SK-N-MC (cell line): Measurements from ENCODE around the gene HEATR5A.
A peak's percentile ranks its signal among the peaks of the same experiment; 100 is the strongest.

Experiments
- DNase-seq: peaks from one replicate; pipeline ENCODE4 v3.0.0-alpha.2; 2011; ENCODE audit warnings: low read depth, low spot score
- H3K27ac ChIP-seq: fragments of 200-600 bp; sonication (generic); 2 replicates; pipeline ENCODE4 v1.5.1; 2016; ENCODE audit warnings: mixed run types
- H3K36me3 ChIP-seq: fragments of 200-600 bp; sonication (generic); 2 replicates; pipeline ENCODE4 v1.6.1; 2017; ENCODE audit warnings: antibody characterized with exemption, low read length, mixed read lengths; ENCODE audit not compliant: insufficient read depth
- H3K4me3 ChIP-seq: fragments of 200-600 bp; sonication (generic); 2 replicates; pipeline ENCODE4 v1.5.1; 2016
- H3K9ac ChIP-seq: fragments of 200-600 bp; sonication (generic); 2 replicates; pipeline ENCODE4 v1.8.0; 2017; ENCODE audit warnings: mixed run types, mixed read lengths; ENCODE audit not compliant: insufficient read length
- H3K9me3 ChIP-seq: fragments of 200-600 bp; sonication (generic); 2 replicates; pipeline ENCODE4 v1.6.1; 2017; ENCODE audit warnings: low read depth, mild to moderate bottlenecking, antibody characterized with exemption, low read length, moderate library complexity, mixed read lengths
- EZH2 ChIP-seq: fragments of 200-600 bp; sonication (generic); IDR thresholded peaks from one replicate; pipeline ENCODE4 v1.6.1; 2017; ENCODE audit warnings: antibody characterized with exemption
- FOXP2 ChIP-seq: optimal IDR thresholded peaks from 2 replicates; pipeline ENCODE3; 2011; ENCODE audit warnings: mild to moderate bottlenecking, moderate library complexity; ENCODE audit not compliant: insufficient read depth; ENCODE audit errors: extremely low read length, control extremely low read depth
- POLR2AphosphoS5 ChIP-seq: IDR thresholded peaks from 2 replicates; pipeline ENCODE4 v1.6.1; 2012; ENCODE audit warnings: mild to moderate bottlenecking, low read depth, low read length, borderline replicate concordance

The HEATR5A gene

GRCh38 chr14:31400031-31400638 is 20.2 kb downstream of the HEATR5A start:
- TF ChIP-seq FOXP2 = no peak
- TF ChIP-seq EZH2 = no peak
- no peak for TF ChIP-seq POLR2AphosphoS5
- DNase-seq = no peak
- Histone ChIP-seq H3K27ac (peak overlapping the region; percentile 68), H3K9ac (no peak overlapping the region), H3K36me3 (no peaks in the 10 kb centered on the region), H3K9me3 (no peaks in the 10 kb centered on the region), H3K4me3 (no peak overlapping the region)

DNA sequence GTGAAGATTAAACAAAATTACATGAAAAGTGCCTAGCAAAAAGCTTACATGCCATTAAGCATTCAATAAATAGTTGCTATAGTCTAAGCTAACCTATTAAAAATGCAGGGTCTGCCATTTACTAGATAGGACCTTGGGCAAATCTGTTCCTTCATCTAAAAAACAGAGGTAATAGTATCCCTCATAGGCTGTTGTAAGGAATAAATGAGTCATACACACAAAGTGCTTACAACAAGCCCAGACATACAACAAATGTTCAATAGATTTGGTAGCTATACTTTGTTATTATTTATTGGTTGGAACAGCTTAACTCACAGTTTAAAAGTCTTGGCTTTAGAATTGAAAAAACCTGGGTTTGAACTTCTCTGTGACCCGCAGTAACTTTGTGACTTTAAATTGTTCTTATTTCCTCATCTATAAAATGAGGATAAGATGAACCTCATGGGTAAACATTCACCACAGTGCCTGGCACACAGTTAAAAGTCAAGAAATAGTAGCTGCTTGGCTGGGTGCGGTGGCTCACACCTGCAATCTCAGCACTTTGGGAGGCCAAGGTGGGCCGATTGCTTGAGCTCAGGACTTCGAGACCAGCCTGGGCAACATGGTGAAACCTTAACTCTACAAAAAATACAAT is 24.7 kb downstream of the HEATR5A start:
- no peak for DNase-seq
- no peaks in the 10 kb centered on the region for H3K9me3 ChIP-seq
- no peaks in the 10 kb centered on the region for H3K36me3 ChIP-seq
- no peak overlapping the region for H3K9ac ChIP-seq
- no peak overlapping the region for H3K27ac ChIP-seq
- H3K4me3 ChIP-seq = no peak overlapping the region
- TF ChIP-seq EZH2 (no peak), FOXP2 (no peak), POLR2AphosphoS5 (no peak)

DNA sequence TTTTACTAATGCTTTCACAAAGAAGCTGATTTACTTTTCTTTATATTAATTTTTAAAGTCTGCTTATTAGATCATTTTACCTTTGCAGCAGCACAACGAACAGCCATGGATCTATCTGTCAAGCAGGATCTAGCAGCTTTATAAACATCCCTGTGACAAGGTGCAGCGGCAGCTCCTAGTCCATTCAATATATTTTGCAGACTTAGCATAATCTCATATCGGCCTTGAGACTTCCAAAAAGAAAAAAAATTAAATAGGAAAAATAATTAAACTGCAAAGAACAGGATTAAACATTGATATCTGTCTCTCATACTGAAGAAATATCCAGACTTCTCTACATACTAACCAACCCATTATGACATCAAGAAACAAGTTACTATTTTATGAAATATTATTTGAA is 25.2 kb downstream of the HEATR5A start:
- TF ChIP-seq FOXP2 (no peak), EZH2 (no peak), POLR2AphosphoS5 (no peak)
- Histone ChIP-seq H3K4me3 (no peak overlapping the region), H3K9me3 (no peaks in the 10 kb centered on the region), H3K36me3 (no peaks in the 10 kb centered on the region), H3K9ac (no peak overlapping the region), H3K27ac (no peak overlapping the region)
- DNase-seq = no peak

GRCh38 chr14:31391977-31392503 is 28.3 kb downstream of the HEATR5A start:
- no peak for DNase-seq
- Histone ChIP-seq H3K36me3 (no peaks in the 10 kb centered on the region), H3K4me3 (no peak overlapping the region), H3K9ac (no peak overlapping the region), H3K9me3 (no peaks in the 10 kb centered on the region), H3K27ac (no peak overlapping the region)
- TF ChIP-seq POLR2AphosphoS5 (no peak), EZH2 (no peak), FOXP2 (no peak)

GRCh38 chr14:31391473-31391872 is 28.9 kb downstream of the HEATR5A start:
- H3K9ac ChIP-seq = no peak overlapping the region
- no peak for DNase-seq
- no peaks in the 10 kb centered on the region for H3K9me3 ChIP-seq
- H3K36me3 ChIP-seq = no peaks in the 10 kb centered on the region
- H3K27ac ChIP-seq = no peak overlapping the region
- TF ChIP-seq FOXP2 = no peak
- no peak for TF ChIP-seq EZH2
- no peak for TF ChIP-seq POLR2AphosphoS5
- no peak overlapping the region for H3K4me3 ChIP-seq

DNA sequence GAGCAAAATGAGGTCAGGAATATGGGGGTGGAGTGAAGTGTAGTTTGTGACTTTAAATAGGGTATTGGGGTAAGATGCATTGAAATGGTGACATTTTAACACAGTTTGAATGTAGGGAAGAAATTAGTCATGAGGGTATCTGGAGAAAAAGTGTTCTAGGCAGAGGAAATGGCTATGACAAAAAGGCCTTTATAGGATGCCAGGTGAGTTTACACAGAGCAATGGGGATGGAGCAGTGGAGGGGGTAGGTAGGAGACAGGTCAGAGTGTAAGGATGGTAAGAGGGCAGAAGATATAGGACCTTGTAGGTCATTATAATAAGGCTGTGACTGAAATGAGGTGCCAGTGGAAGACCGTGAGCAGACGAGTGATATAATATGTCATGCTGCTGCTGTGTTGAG is 30.4 kb downstream of the HEATR5A start:
- no peaks in the 10 kb centered on the region for H3K36me3 ChIP-seq
- no peak for DNase-seq
- no peak overlapping the region for H3K27ac ChIP-seq
- no peak overlapping the region for H3K4me3 ChIP-seq
- no peak overlapping the region for H3K9ac ChIP-seq
- no peak for TF ChIP-seq EZH2
- TF ChIP-seq FOXP2 = no peak
- TF ChIP-seq POLR2AphosphoS5 = no peak
- H3K9me3 ChIP-seq = no peaks in the 10 kb centered on the region

DNA sequence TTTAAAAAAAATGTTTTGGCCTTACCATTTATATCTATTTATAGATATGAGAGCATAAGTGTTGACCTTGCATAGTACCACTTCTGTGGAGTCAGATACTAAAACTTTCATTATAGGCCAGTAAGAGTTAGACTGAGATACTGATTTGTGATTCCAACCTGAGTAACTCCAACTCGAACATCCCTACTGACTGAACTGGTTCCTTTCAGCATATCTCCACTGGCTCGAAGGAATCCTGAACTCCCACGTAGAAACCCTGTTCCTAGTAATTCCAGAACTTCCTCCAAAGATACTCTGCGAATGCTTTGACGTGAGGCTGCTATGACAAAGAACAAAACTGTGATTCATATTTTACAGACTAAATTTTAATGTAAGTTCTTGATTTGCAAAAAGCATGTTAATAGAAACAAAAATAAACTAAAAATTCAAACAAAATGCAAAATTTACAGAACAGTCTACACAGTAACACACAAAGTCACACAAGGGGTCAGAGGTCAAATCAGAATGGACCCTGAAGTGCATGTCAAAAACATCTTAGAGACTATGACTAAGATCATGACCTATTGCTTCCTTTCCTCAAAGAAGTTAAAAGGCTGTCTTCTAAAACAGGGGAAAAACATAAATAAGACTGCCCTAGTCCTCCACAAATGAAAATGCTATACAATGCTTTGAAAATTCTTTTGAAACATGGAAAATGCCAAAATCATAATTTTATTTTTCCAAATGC is 31.5 kb downstream of the HEATR5A start:
- no peak overlapping the region for H3K9ac ChIP-seq

GRCh38 chr14:31387091-31387490 is 33.3 kb downstream of the HEATR5A start:
- DNase-seq = no peak
- no peaks in the 10 kb centered on the region for H3K9me3 ChIP-seq
- TF ChIP-seq EZH2 = no peak
- TF ChIP-seq FOXP2 = no peak
- no peak for TF ChIP-seq POLR2AphosphoS5
- no peaks in the 10 kb centered on the region for H3K36me3 ChIP-seq
- H3K4me3 ChIP-seq = no peak overlapping the region
- no peak overlapping the region for H3K27ac ChIP-seq
- H3K9ac ChIP-seq = no peak overlapping the region

More for the DNA sequence above, 31.5 kb downstream of the HEATR5A start:
- Histone ChIP-seq H3K4me3 (no peak overlapping the region), H3K9me3 (no peaks in the 10 kb centered on the region), H3K27ac (no peak overlapping the region), H3K36me3 (no peaks in the 10 kb centered on the region)
- DNase-seq = no peak
- TF ChIP-seq EZH2 (no peak), FOXP2 (no peak), POLR2AphosphoS5 (no peak)
